ENCODE results near the gene STIMATE. TPM values are rescaled to one million over a fixed set of nuclear protein-coding genes. Genes with fewer than 3 reads are reported as not detected.

The STIMATE gene
- total and polyA plus RNA-seq, 4 donors = 14.0 to 24.4 (median 20.9) TPM

GRCh38 chr3:52870471-52870870, 26.9 kb downstream of the STIMATE start (continued):
- no peak for TF ChIP-seq SP1 (IDR thresholded peaks at IDR 0.05)
- TF ChIP-seq HNF4A (conservative IDR thresholded peaks at IDR 0.05) = no peak

GRCh38 chr3:52866427-52866826, 30.9 kb downstream of the STIMATE start:
- H3K9ac ChIP-seq (ENCODE audit: low read depth in 1 of 2, low read length in 2 of 2) = no peak overlapping the region
- no peaks in the 10 kb centered on the region for H3K36me3 ChIP-seq (ENCODE audit: control insufficient read depth in 4 of 4, insufficient read depth in 3 of 4, low read depth in 1 of 4, low read length in 3 of 4)
- H3K27ac ChIP-seq (ENCODE audit: low read depth in 1 of 2, low read length in 2 of 2) = no peak overlapping the region
- no peaks in the 10 kb centered on the region for H3K9me3 ChIP-seq (ENCODE audit: control insufficient read depth in 4 of 4, low read length in 3 of 4)
- H3K4me1 ChIP-seq (ENCODE audit: control insufficient read depth in 4 of 4, insufficient read depth in 4 of 4, low read length in 3 of 4) = no peaks in the 10 kb centered on the region
- no peak overlapping the region for H3K4me3 ChIP-seq (ENCODE audit: low read depth in 1 of 3, low read length in 3 of 3)
- no peak for DNase-seq (ENCODE audit: low spot score)
- WGBS = 95% methylated on average over 12 of the region's 12 CpGs
- TF ChIP-seq CTCF (IDR thresholded peaks at IDR 0.05; ENCODE audit: low read depth, low read length, missing input control) (no peak), RXRA (IDR thresholded peaks at IDR 0.05) (no peak)
- TF ChIP-seq, protein P1, sequence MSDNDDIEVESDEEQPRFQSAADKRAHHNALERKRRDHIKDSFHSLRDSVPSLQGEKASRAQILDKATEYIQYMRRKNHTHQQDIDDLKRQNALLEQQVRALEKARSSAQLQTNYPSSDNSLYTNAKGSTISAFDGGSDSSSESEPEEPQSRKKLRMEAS (IDR thresholded peaks at IDR 0.05) = no peak
- no peaks in the 10 kb centered on the region for H3K27me3 ChIP-seq (ENCODE audit: control insufficient read depth in 4 of 4, insufficient read depth in 4 of 4, low read length in 3 of 4)

DNA sequence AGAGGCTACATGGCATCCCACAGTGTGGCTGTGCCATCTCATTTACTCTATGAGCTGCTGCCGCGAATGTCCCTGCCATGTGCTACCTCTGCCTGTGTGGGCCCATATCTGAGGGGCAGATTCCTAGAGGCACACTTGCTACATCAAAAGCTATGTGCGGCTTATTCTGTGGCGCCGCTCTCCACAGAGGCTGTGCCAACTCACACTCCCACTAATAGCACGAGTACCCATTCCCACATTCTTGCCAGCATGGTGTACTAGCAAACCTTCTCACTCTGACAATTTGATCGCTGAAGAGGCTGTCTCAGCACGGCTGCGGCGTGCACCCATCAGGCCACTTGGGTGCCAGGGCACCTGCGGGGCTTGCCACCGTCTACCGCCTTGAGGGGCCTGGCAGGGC, 31.4 kb downstream of the STIMATE start:
- TF ChIP-seq RAD21 (IDR thresholded peaks at IDR 0.05) (no peak), ZBTB33 (IDR thresholded peaks at IDR 0.05) (no peak), HNF4A (conservative IDR thresholded peaks at IDR 0.05) (no peak), EGR1 (IDR thresholded peaks at IDR 0.05; ENCODE audit: low read depth in 2 of 2) (no peak), RXRA (IDR thresholded peaks at IDR 0.05) (no peak), TAF1 (conservative IDR thresholded peaks at IDR 0.05) (no peak), JUND (IDR thresholded peaks at IDR 0.05) (no peak), SP1 (IDR thresholded peaks at IDR 0.05) (no peak)
- TF ChIP-seq, protein P2, sequence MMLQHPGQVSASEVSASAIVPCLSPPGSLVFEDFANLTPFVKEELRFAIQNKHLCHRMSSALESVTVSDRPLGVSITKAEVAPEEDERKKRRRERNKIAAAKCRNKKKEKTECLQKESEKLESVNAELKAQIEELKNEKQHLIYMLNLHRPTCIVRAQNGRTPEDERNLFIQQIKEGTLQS (IDR thresholded peaks at IDR 0.05) = no peak
- Histone ChIP-seq H3K9ac (ENCODE audit: low read depth in 1 of 2, low read length in 2 of 2) (no peak overlapping the region), H3K27ac (ENCODE audit: low read depth in 1 of 2, low read length in 2 of 2) (no peak overlapping the region), H3K36me3 (ENCODE audit: control insufficient read depth in 4 of 4, insufficient read depth in 3 of 4, low read depth in 1 of 4, low read length in 3 of 4) (no peaks in the 10 kb centered on the region), H3K4me1 (ENCODE audit: control insufficient read depth in 4 of 4, insufficient read depth in 4 of 4, low read length in 3 of 4) (no peaks in the 10 kb centered on the region), H3K4me3 (ENCODE audit: low read depth in 1 of 3, low read length in 3 of 3) (no peak overlapping the region), H3K9me3 (ENCODE audit: control insufficient read depth in 4 of 4, low read length in 3 of 4) (no peaks in the 10 kb centered on the region), H3K27me3 (ENCODE audit: control insufficient read depth in 4 of 4, insufficient read depth in 4 of 4, low read length in 3 of 4) (no peaks in the 10 kb centered on the region)
- 99% methylated on average over 13 of the region's 13 CpGs for WGBS
- no peak for DNase-seq (ENCODE audit: low spot score)

GRCh38 chr3:52860424-52860768, 37.0 kb downstream of the STIMATE start:
- WGBS = 95% methylated on average over 8 of the region's 8 CpGs
- DNase-seq (ENCODE audit: low spot score) = no peak
- H3K27me3 ChIP-seq (ENCODE audit: control insufficient read depth in 4 of 4, insufficient read depth in 4 of 4, low read length in 3 of 4) = no peaks in the 10 kb centered on the region

More at GRCh38 chr3:52860424-52860768, 37.0 kb downstream of the STIMATE start:
- Histone ChIP-seq H3K27ac (ENCODE audit: low read depth in 1 of 2, low read length in 2 of 2) (no peak overlapping the region), H3K4me3 (ENCODE audit: low read depth in 1 of 3, low read length in 3 of 3) (no peak overlapping the region), H3K9ac (ENCODE audit: low read depth in 1 of 2, low read length in 2 of 2) (no peak overlapping the region), H3K4me1 (ENCODE audit: control insufficient read depth in 4 of 4, insufficient read depth in 4 of 4, low read length in 3 of 4) (no peaks in the 10 kb centered on the region), H3K36me3 (ENCODE audit: control insufficient read depth in 4 of 4, insufficient read depth in 3 of 4, low read depth in 1 of 4, low read length in 3 of 4) (peaks cover 0 to 2% (median 0%) of the 10 kb centered on the region in 4 donors), H3K9me3 (ENCODE audit: control insufficient read depth in 4 of 4, low read length in 3 of 4) (no peaks in the 10 kb centered on the region)
- TF ChIP-seq YY1 (IDR thresholded peaks at IDR 0.05) = no peak
- TF ChIP-seq RXRA (IDR thresholded peaks at IDR 0.05) = no peak
- TF ChIP-seq, protein P3, sequence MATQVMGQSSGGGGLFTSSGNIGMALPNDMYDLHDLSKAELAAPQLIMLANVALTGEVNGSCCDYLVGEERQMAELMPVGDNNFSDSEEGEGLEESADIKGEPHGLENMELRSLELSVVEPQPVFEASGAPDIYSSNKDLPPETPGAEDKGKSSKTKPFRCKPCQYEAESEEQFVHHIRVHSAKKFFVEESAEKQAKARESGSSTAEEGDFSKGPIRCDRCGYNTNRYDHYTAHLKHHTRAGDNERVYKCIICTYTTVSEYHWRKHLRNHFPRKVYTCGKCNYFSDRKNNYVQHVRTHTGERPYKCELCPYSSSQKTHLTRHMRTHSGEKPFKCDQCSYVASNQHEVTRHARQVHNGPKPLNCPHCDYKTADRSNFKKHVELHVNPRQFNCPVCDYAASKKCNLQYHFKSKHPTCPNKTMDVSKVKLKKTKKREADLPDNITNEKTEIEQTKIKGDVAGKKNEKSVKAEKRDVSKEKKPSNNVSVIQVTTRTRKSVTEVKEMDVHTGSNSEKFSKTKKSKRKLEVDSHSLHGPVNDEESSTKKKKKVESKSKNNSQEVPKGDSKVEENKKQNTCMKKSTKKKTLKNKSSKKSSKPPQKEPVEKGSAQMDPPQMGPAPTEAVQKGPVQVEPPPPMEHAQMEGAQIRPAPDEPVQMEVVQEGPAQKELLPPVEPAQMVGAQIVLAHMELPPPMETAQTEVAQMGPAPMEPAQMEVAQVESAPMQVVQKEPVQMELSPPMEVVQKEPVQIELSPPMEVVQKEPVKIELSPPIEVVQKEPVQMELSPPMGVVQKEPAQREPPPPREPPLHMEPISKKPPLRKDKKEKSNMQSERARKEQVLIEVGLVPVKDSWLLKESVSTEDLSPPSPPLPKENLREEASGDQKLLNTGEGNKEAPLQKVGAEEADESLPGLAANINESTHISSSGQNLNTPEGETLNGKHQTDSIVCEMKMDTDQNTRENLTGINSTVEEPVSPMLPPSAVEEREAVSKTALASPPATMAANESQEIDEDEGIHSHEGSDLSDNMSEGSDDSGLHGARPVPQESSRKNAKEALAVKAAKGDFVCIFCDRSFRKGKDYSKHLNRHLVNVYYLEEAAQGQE (IDR thresholded peaks at IDR 0.05) = no peak
- TF ChIP-seq TAF1 (conservative IDR thresholded peaks at IDR 0.05) = no peak
- TF ChIP-seq JUND (IDR thresholded peaks at IDR 0.05) = no peak
- no peak for TF ChIP-seq HNF4A (conservative IDR thresholded peaks at IDR 0.05)
- no peak for TF ChIP-seq FOXA1 (IDR thresholded peaks at IDR 0.05)
- no peak for TF ChIP-seq NR2F2 (IDR thresholded peaks at IDR 0.05)
- TF ChIP-seq EGR1 (IDR thresholded peaks at IDR 0.05; ENCODE audit: low read depth in 2 of 2) = no peak
- TF ChIP-seq, protein P2 (IDR thresholded peaks at IDR 0.05) = no peak
